NB4 (cell line): ENCODE data around the gene CDH13.

Experiments
- MAX ChIP-seq: IDR thresholded peaks from 2 replicates; pipeline ENCODE4 v1.6.1; 2011; ENCODE audit warnings: low read depth, low read length
- POLR2A ChIP-seq: IDR thresholded peaks from 2 replicates; pipeline ENCODE4 v1.6.1; 2011; ENCODE audit warnings: mild to moderate bottlenecking; ENCODE audit not compliant: insufficient read length; ENCODE audit errors: extremely low read depth
- TF ChIP-seq, protein P1 (sequence below): IDR thresholded peaks from one replicate; pipeline ENCODE4 v1.5.1; 2012; ENCODE audit warnings: low read depth, low read length

DNA sequence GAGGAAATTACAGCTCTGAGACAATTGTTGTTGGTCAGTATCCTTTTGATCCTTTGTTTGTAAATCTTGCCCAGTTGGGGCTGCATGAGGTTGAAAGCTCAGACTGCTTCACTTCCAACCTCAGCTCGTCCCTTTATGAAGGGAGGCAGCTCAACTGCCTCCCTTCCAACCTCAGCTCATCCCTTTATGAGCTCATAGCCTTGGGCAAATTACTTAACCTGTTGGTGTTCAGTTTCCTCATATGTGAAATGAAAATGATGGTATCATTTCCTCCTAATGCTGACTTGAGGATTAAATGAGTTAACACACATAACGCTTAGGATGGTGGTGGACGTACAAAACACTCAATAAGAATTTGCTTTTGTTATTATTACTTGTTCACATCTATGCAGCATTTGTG is 265.1 kb downstream of the CDH13 start:
- TF ChIP-seq, protein P1, sequence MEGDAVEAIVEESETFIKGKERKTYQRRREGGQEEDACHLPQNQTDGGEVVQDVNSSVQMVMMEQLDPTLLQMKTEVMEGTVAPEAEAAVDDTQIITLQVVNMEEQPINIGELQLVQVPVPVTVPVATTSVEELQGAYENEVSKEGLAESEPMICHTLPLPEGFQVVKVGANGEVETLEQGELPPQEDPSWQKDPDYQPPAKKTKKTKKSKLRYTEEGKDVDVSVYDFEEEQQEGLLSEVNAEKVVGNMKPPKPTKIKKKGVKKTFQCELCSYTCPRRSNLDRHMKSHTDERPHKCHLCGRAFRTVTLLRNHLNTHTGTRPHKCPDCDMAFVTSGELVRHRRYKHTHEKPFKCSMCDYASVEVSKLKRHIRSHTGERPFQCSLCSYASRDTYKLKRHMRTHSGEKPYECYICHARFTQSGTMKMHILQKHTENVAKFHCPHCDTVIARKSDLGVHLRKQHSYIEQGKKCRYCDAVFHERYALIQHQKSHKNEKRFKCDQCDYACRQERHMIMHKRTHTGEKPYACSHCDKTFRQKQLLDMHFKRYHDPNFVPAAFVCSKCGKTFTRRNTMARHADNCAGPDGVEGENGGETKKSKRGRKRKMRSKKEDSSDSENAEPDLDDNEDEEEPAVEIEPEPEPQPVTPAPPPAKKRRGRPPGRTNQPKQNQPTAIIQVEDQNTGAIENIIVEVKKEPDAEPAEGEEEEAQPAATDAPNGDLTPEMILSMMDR = no peak
- TF ChIP-seq POLR2A (no peak), MAX (no peak)
